AG04449 (cell line): ENCODE results near the gene CCDC177.
A peak's percentile ranks its signal among the peaks of the same experiment; 100 is the strongest.

ENCODE experiments used
- CTCF ChIA-PET: fragments of 350-600 bp; formaldehyde crosslinking; extraction: SDS; loops from one replicate; lab custom pipeline; 2021; ENCODE audit warnings: antibody characterized with exemption; lab: Yijun Ruan, JAX
- POLR2A ChIA-PET: fragments of 400-600, 350-600 bp; formaldehyde crosslinking; extraction: SDS; loops from one replicate; lab custom pipeline; 2020; ENCODE audit warnings: antibody characterized with exemption, inconsistent platforms; lab: Yijun Ruan, JAX
- DNase-seq: peaks from one replicate; pipeline ENCODE4 v3.0.0-alpha.2; 2010; ENCODE audit warnings: low read depth, low spot score
- H3K4me3 ChIP-seq: 2 replicates; pipeline ENCODE4 v1.5.1; 2011; ENCODE audit warnings: low read depth, mild to moderate bottlenecking, control low read depth, low read length
- TF ChIP-seq, protein P1 (sequence below): IDR thresholded peaks from one replicate; pipeline ENCODE4 v1.5.1; 2011; ENCODE audit warnings: mild to moderate bottlenecking, moderate library complexity, low read length, control low read depth, inconsistent platforms; ENCODE audit not compliant: insufficient read depth; ENCODE audit errors: missing control alignments

The CCDC177 gene

DNA sequence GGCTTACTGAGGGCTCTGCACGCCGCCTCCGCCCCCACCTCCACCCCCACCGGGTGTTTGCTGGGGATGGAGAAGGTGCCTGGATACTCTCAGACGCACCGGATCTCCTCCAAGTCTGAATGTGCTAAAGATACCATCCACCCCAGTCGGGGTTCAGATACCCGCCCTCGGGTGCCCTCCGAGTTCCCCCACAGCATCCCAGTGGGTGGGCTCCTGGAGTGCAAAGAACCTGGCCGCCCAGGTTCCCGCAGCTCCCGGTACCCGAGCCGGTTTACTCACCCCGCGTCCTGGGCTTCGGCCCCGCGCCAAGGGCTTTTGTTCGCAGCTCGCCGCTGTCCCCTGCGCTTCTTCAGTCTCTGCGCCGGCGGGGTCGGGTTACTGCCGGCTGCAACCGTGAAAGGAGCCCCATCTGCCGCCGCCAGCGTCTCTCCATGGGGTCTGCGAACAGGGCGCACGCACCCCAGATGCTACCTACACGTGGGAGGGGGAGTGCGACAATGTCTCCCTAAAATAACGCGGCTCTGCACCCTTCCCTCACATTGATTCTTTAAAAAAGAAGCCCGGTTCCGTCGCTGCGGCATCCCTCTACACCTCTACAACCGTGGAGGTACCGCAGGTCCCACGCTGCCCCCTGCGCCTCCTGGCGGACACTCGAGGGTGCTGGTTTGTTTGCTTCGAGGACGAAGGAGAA is at the start of gene CCDC177:
Gene CCDC177, minus strand, starts transcription at position 609 of the 691 bp plus-strand sequence. CDS start 1,249 bp downstream, outside the sequence.
- CTCF ChIA-PET, result interaction anchor here (0.6 to 7.9 kb wide), 28 partner anchors 9 to 408 kb away, joined by 3 to 55 read pairs (median 6); no protein-coding TSS in a partner anchor
- TF ChIP-seq, protein P1, sequence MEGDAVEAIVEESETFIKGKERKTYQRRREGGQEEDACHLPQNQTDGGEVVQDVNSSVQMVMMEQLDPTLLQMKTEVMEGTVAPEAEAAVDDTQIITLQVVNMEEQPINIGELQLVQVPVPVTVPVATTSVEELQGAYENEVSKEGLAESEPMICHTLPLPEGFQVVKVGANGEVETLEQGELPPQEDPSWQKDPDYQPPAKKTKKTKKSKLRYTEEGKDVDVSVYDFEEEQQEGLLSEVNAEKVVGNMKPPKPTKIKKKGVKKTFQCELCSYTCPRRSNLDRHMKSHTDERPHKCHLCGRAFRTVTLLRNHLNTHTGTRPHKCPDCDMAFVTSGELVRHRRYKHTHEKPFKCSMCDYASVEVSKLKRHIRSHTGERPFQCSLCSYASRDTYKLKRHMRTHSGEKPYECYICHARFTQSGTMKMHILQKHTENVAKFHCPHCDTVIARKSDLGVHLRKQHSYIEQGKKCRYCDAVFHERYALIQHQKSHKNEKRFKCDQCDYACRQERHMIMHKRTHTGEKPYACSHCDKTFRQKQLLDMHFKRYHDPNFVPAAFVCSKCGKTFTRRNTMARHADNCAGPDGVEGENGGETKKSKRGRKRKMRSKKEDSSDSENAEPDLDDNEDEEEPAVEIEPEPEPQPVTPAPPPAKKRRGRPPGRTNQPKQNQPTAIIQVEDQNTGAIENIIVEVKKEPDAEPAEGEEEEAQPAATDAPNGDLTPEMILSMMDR, result peak; percentile 90
- DNase-seq, result no peak
- peak within 1 kb of the TSS; percentile 42 for H3K4me3 ChIP-seq
- POLR2A ChIA-PET, result no interaction called here

DNA sequence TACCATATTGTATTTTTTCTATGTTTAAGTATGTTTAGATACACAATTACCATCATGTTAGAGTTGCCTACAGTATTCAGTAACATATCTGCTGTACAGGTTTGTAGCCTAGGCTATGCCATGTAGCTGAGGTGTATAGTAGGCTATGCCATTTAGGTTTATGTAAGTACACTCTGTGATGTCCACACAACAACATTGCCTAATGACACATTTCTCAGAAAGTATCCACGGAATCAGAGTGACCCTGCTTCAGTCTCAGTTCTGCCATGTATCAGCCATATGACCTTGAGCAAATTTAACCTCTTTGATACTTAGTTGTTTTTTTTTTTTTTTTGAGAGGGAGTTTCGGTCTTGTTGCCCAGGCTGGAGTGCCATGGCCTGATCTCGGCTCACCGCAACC is 49.5 kb upstream of the CCDC177 start:
- no peak overlapping the region for H3K4me3 ChIP-seq
- TF ChIP-seq, protein P1, result no peak
- POLR2A ChIA-PET, result interaction anchor here (0.6 kb wide), 1 partner anchor 1118 kb away, joined by 4 read pairs; no protein-coding TSS in a partner anchor
- no peak for DNase-seq
- CTCF ChIA-PET, result no interaction called here

DNA sequence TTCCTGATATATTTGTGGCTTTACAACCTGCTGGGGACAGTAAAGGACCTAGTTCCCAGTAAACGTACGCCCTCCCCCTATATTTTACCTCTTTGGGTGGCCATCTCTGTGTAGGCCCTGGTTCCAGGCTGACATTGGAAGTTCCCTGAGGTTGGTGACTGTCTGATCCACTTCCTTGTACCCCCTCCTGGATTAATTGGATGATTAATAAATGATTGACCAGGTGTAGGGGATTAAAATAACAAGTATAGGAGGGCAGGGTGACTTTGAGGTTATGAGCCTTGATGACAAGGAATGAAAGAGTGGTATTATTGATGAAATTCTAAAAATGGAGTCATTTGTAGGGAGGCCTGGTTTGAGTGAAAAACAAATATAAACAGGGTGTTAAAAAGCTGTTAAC is 46.3 kb upstream of the CCDC177 start:
- no peak for DNase-seq
- no peak overlapping the region for H3K4me3 ChIP-seq
- ChIA-PET POLR2A (no interaction called here), CTCF (interaction anchor here (1.1 kb wide), 1 partner anchor 9 kb away, joined by 4 read pairs; no protein-coding TSS in a partner anchor)
- TF ChIP-seq, protein P1, result no peak

DNA sequence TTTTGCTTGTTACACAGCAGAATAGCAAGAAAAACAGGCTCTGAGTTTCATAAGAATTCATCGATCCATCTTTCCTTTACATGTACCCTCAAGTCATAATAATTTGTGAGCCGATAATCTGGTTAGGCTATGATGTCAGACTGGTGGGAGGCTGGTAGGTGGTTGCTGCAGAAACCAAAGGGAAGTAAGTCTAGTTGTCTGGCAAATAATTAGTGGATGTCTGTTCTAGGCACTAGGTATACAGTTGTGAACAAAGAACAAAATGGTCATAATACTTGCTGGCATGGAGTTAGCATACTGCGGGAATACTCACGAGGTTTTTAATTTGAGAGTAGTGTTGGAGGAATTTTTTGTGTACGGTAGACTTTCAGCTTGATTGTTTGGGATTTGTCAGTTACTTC is 45.5 kb upstream of the CCDC177 start:
- no peak for DNase-seq
- TF ChIP-seq, protein P1, result no peak
- ChIA-PET POLR2A (no interaction called here), CTCF (interaction anchor here (1.0 to 1.1 kb wide), 2 partner anchors 8 to 106 kb away, joined by 4 read pairs; no protein-coding TSS in a partner anchor)
- H3K4me3 ChIP-seq, result no peak overlapping the region

DNA sequence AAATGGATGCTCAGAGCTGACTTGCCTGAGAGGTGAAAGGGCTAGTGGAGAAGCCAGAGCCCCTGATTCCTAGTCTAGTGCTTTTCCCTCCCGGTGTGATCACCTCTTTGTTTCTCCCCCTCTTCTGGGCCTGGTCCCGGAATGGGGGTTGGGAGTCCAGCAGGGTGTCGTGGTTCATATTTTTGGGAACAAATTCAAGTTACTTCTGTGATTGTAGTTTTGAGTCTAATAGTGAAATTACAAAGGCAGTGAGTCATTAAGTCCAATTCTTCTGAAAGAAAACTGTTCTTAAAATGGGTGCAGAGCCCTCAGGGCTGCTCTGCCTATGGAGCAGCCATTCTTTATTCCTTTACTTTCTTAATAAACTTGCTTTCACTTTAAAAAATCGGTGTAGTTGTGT is 44.3 kb upstream of the CCDC177 start:
- TF ChIP-seq, protein P1, result no peak
- DNase-seq, result no peak
- CTCF ChIA-PET, result interaction anchor here (1.1 kb wide), 1 partner anchor 12 kb away, joined by 3 read pairs; no protein-coding TSS in a partner anchor
- POLR2A ChIA-PET, result no interaction called here
- H3K4me3 ChIP-seq, result no peak overlapping the region

DNA sequence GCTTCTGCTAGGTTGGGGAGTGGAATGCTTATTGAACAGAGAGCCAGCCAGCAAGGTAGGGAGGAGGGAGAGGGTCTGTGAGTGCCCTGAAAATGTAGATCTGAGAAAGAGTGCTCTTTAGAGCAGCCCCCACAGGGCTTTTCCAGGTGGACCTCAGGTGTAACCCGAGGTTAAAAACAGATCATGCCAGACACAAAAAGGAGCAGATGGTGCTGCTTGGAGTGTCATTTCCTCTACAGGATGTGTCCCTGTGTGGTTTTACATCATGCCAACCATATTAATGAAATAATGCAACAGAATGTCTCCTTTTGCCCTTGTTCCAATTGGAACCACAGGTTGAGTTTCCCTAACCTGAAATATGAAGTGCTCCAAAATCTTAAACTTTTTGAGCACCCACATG is 43.1 kb upstream of the CCDC177 start:
- CTCF ChIA-PET, result interaction anchor here (1.0 to 1.7 kb wide), 4 partner anchors 9 to 109 kb away, joined by 3 to 5 read pairs (median 4); no protein-coding TSS in a partner anchor
- TF ChIP-seq, protein P1, result no peak
- H3K4me3 ChIP-seq, result no peak overlapping the region
- DNase-seq, result no peak
- POLR2A ChIA-PET, result no interaction called here
